ENCODE data around the gene NOB1. TPM values are rescaled to one million over a fixed set of nuclear protein-coding genes. Genes with fewer than 3 reads are reported as not detected.

Gene NOB1
- total and polyA plus RNA-seq, 9 of the 15 experiments (the other 6 are each of a cell fraction or from before 2014, with no cell fraction given) = 42.4 to 148 (median 116) TPM

DNA sequence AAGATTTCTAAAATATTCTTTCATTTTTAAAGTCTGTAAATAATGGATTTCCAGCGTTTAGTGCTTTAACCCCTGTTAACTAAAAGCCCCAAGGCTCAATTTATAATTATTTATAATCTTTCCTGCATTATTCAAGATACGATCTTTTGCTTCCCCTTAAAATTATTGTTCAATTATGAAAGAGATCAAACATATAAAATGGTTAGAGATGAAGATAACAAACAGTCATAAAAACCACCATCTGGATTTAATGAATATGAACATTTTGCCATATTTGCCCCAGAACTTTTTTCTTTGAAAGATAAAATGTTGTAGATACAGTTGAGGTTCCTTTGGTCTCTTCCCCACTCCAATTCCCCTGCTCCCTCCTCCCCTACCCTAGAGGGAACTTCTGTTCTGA is 25.0 kb upstream of the NOB1 start:
- in situ Hi-C loops (cut with MboI) = no loop called here
- no peak for FAIRE-seq

DNA sequence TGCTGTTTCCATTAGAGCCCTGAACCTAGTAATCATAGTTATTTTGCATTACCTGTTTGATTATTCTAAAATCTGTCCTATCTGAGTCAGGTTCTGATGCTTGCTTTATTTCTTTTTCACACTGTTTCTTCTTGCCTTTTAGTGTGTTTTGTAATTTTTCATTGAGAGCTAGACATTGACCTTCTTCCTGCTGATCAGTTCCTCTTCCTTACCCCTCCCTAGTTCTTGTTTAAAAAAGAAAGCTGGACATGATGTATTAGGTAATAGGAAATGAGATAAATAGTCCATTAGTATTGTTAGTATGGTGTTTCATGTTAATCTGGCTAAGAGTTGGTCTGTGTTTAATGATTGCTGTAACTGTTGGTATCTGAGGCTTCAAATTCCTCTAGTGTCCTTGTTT is 20.8 kb upstream of the NOB1 start:
- Histone ChIP-seq H3K27ac (ENCODE audit: extremely low read depth, low read depth, low read length) (no peak overlapping the region), H3K4me2 (ENCODE audit: insufficient read depth, low read length) (no peak overlapping the region), H3K27me3 (ENCODE audit: control insufficient read depth in 2 of 2, insufficient read depth in 2 of 2, low read length in 2 of 2) (no peaks in the 10 kb centered on the region), H3K36me3 (ENCODE audit: control insufficient read depth, insufficient read depth, low read length) (no peaks in the 10 kb centered on the region), H3K4me3 (no peak overlapping the region), H3K79me2 (ENCODE audit: control insufficient read depth, insufficient read depth, low read length) (peaks cover 20% of the 10 kb centered on the region), H3K9ac (ENCODE audit: insufficient read depth in 1 of 2, low read depth in 2 of 2, low read length in 2 of 2) (no peak overlapping the region), H4K20me1 (replicated peaks; ENCODE audit: control insufficient read depth, insufficient read depth, low read length) (no peaks in the 10 kb centered on the region), H3K9me1 (ENCODE audit: control insufficient read depth, insufficient read depth, low read length) (peaks cover 3% of the 10 kb centered on the region), H3K9me3 (replicated peaks; ENCODE audit: control insufficient read depth, insufficient read depth, low read depth, low read length) (no peaks in the 10 kb centered on the region), H3K4me1 (replicated peaks in 1 of 2; ENCODE audit: control insufficient read depth in 2 of 2, insufficient read depth in 2 of 2, low read length in 2 of 2) (peaks cover 6 to 9% of the 10 kb centered on the region in 2 experiments; a peak in 4 of 5 replicates), H2AFZ (ENCODE audit: low read depth, low read length) (no peak overlapping the region)
- ChIA-PET CTCF (ENCODE audit: low intra/inter-chr PET ratio) (no interaction called here), POLR2A (no interaction called here)
- intact Hi-C loops (cut with micrococcal nuclease) = no loop called here
- in situ Hi-C loops (cut with MboI) = no loop called here
- ATAC-seq (no peak), FAIRE-seq (no peak), DNase-seq (ENCODE audit: extremely low read depth in 1 of 4, low spot score in 3 of 4) (no peak)
- BruUV-seq (replicated peaks) = no TSS peak
- TF ChIP-seq, protein P1, sequence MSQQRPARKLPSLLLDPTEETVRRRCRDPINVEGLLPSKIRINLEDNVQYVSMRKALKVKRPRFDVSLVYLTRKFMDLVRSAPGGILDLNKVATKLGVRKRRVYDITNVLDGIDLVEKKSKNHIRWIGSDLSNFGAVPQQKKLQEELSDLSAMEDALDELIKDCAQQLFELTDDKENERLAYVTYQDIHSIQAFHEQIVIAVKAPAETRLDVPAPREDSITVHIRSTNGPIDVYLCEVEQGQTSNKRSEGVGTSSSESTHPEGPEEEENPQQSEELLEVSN (IDR thresholded peaks at IDR 0.05; ENCODE audit: borderline replicate concordance in 1 of 2, extremely low read depth in 1 of 2, insufficient read depth in 1 of 2, insufficient read length in 1 of 2, low read depth in 1 of 2, low read length in 1 of 2, poor library complexity in 1 of 2, severe bottlenecking in 1 of 2) = no peak
- TF ChIP-seq CSDE1 (IDR thresholded peaks at IDR 0.05) (no peak), ZNF766 (CRISPR knock-in tag; conservative IDR thresholded peaks at IDR 0.05) (no peak)

More for the DNA sequence above, 25.0 kb upstream of the NOB1 start:
- TF ChIP-seq PYGO2 (tag; IDR thresholded peaks at IDR 0.05) (no peak), ZNF408 (CRISPR knock-in tag; IDR thresholded peaks at IDR 0.05; ENCODE audit: low read depth) (no peak), FOXP1 (CRISPR knock-in tag; IDR thresholded peaks at IDR 0.05) (no peak), SREBF2 (CRISPR knock-in tag; IDR thresholded peaks at IDR 0.05) (no peak), ASH1L (IDR thresholded peaks at IDR 0.05; ENCODE audit: borderline replicate concordance, low read depth, partially characterized antibody) (no peak), SAFB2 (IDR thresholded peaks at IDR 0.05; ENCODE audit: borderline replicate concordance, low read depth, low read length, severe bottlenecking) (no peak)
- no peaks in the 10 kb centered on the region for H3K79me2 ChIP-seq (ENCODE audit: control insufficient read depth, insufficient read depth, low read length)
- intact Hi-C loops (cut with micrococcal nuclease) = no loop called here
- ATAC-seq (no peak), DNase-seq (ENCODE audit: extremely low read depth in 1 of 4, low spot score in 3 of 4) (no peak)
- no peaks in the 10 kb centered on the region for H3K4me1 ChIP-seq (replicated peaks in 1 of 2; ENCODE audit: control insufficient read depth in 2 of 2, insufficient read depth in 2 of 2, low read length in 2 of 2)
- H2AFZ ChIP-seq (ENCODE audit: low read depth, low read length) = no peak overlapping the region
- H3K9ac ChIP-seq (ENCODE audit: insufficient read depth in 1 of 2, low read depth in 2 of 2, low read length in 2 of 2) = no peak overlapping the region
- peaks cover 4% of the 10 kb centered on the region; the same call in 1 of the 3 replicates for H3K36me3 ChIP-seq (ENCODE audit: control insufficient read depth, insufficient read depth, low read length)
- H3K9me1 ChIP-seq (ENCODE audit: control insufficient read depth, insufficient read depth, low read length) = no peaks in the 10 kb centered on the region
- H3K4me3 ChIP-seq = no peak overlapping the region
- H3K4me2 ChIP-seq (ENCODE audit: insufficient read depth, low read length) = no peak overlapping the region
- BruUV-seq (replicated peaks) = no TSS peak
- H3K9me3 ChIP-seq (replicated peaks; ENCODE audit: control insufficient read depth, insufficient read depth, low read depth, low read length) = no peaks in the 10 kb centered on the region
- POLR2A ChIA-PET = interaction anchor here (0.5 kb wide), 1 partner anchor 131 kb away, joined by 4 read pairs; no protein-coding TSS in a partner anchor
- no peak overlapping the region for H3K27ac ChIP-seq (ENCODE audit: extremely low read depth, low read depth, low read length)
- 66% methylated on average over 2 of the region's 2 CpGs for WGBS (ENCODE audit: insufficient coverage, low coverage, missing lambda C conversion rate)
- H4K20me1 ChIP-seq (replicated peaks; ENCODE audit: control insufficient read depth, insufficient read depth, low read length) = no peaks in the 10 kb centered on the region
- H3K27me3 ChIP-seq (ENCODE audit: control insufficient read depth in 2 of 2, insufficient read depth in 2 of 2, low read length in 2 of 2) = no peaks in the 10 kb centered on the region
- CTCF ChIA-PET (ENCODE audit: low intra/inter-chr PET ratio) = no interaction called here

All from K562 (cell line).